Ramos (cell line): ENCODE data around the gene FTO.

ENCODE experiments used
- in situ Hi-C: fragments of 300-500 bp; cut with MboI; formaldehyde crosslinking; loops from one replicate; pipeline ENCODE4 v1.14.3; 2022; ENCODE audit warnings: low sequenced_read_pairs; ENCODE audit not compliant: unreplicated experiment

FTO gene

GRCh38 chr16:54160939-54161897 lies 457.3 kb downstream of the FTO start:
- in situ Hi-C loops, result no loop called here

- in situ Hi-C loops, result no loop called here
These were observed 459.4 kb downstream of the FTO start for GRCh38 chr16:54163197-54163843.

DNA sequence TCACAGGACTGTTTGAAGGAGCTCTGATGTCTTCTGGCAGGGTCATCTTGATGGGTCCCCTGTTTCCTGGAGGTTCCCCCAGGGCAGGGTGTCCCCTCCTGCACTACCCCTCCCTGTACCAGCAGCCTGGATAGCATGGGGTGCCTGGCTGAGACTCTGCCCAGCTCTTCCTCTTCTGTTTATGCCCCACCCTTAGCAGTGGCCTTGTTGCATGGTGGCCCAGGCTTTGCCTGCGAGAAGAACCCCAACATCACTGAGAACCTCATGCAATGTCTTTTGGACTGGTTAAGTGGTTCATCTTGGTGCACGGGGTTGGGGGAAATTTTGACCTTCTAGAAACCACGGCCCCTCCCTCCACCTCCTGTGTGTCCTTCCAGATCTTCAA lies 460.8 kb downstream of the FTO start:
- in situ Hi-C loops, result no loop called here

DNA sequence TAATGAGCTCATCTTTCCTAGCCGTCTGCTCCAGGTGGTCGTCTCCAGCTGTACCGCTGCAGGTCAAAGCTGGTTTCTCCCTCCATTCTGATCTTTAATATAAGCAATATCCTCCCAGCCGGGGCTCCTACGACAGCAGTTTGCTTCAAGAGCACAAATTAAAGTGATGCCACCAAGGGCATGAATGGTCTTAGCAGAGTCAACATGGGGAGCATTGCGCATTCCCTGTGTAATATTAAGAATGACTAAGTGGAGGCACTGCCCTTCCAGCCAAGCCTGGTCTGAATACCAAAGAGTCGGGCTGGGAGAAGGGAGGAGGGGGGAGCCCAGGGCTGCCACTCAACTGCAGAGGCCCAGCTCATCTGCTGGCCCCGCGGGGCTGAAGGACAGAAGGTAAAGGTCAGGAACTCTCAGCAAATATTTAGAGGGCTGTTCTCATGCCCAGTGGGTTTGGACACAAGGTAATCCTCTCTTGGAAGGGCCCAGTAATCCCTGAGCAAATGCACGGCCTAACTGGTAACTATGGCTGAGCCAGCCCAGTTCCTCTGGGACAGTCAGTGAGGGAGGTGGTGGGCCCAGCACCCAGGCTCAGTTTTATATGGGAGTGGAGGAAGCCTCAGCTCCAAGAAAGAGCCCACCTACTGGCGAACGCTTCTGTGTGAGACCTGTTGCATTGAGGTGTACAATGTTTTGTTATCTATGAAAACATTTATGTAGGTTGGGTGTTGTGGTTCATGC lies 461.4 kb downstream of the FTO start:
- in situ Hi-C loops, result no loop called here

DNA sequence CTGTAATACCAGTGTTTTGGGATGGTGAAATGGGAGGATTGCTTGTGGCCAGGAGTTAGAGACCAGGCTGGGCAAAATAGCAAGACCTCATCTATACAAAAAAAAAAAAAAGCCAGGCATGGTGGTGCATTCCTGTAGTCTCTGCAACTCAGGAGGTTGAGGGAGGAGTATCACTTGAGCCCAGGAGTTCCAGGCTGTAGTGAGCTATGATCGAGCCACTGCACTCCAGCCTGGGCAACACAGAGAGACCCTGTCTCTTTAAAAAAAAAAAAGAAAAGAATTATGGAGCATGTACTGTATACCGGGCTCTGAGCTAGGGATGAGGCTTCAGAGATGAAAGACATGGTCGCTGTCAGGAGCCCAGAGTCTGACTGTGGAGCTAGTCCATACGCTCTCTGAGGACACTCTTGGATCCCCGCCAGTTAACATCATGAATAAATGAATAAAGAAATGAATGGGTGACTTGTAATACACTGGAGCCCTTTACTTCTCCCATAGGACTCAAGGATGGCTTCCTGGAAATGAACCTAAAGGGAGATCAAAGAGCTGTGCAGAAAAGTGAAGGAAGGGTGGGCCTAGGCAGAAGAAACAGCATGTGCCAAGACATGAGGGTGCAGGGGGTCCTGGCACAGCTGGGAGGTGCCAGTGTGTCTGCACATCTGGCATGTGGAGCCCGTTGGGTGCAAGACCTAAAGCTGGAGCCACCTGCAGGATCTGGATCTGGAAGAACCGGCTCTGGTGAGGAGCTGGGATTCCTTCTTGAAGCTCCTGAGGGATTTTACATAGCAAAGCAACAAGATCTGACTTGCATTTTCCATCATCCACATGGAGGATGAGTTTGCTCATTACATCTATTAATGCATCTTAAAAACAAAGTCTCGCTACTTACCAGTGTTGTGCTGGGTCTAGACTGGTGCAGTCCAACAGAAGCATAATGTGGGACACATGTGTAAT lies 462.2 kb downstream of the FTO start:
- in situ Hi-C loops, result no loop called here

DNA sequence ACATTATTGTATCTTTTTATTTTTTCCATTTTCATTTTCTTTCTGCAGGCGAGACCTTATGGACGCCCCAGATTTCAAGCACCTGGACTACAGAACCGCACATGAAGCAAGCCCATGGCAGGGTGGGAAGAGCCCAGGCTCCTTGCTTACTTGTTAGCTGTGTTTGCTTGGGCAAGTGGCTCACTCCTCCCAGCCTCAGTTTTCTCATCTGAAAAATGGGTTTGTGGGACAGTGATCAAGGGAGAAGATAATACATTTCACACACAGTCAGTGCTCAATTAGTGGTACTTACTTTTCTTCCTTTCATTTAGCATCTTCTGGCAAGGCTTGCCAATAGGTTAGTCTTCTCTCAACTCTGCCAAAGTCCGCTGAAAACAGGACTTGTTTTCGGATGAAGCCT lies 465.2 kb downstream of the FTO start:
- in situ Hi-C loops, result no loop called here

GRCh38 chr16:54171626-54172537 lies 467.9 kb downstream of the FTO start:
- in situ Hi-C loops, result no loop called here

DNA sequence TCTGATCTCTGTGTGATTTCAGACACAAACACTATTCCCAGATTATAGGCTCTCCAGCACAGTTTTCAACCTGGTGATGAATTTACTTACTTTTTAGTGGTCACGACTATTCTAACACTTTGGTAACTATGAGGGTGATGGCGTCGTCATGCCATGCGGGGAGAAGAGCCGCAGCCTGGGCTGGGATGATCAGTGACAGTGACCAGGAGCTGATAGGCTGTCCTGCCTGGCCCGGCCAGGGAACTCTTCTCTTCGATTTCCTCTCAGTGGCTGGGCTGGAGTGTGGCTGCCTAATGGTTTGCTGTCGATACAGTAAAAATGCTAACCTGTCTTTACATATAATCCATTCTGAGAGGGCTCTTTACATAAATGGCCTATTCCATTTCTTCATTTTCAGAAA lies 469.5 kb downstream of the FTO start:
- in situ Hi-C loops, result no loop called here

DNA sequence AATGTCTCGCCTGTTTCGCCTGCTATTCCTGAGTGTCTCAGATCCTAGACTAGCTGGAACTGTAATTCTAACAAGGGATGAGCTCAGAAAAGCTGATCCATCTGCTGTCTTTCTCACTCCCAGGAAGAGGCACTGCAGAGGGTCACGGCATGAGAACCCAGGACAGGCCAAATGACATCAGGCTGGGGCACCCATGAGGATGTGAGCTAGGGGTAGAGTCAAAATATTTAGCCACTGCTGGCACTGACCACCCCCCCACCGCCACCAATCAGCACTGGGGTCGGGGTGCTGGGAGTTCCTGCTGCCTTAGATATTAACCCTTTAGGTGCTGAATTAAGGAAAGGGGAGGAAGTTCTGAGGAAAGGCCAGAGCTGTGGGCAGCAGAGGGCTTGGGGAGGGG lies 470.2 kb downstream of the FTO start:
- in situ Hi-C loops, result no loop called here

DNA sequence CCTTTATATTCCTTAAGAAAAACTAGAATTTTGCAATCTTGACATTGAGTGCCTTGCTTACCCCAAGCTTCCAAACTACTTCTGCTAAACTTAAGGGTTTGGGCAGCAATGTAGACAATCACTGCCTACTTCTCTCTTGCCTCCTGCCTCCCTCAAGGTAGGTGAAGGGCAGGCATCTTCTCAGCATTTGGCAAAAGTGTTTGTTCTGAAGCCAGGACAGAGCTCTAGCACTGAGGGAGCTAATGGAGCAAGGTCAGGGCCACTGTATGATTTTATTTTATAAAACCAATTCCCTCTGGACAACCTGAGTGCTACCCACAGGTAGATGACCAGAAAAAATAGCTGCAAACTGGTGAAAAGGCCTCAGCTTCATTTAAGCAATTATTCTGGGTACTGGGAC lies 470.8 kb downstream of the FTO start:
- in situ Hi-C loops, result no loop called here

GRCh38 chr16:54175169-54175551 lies 471.2 kb downstream of the FTO start:
- in situ Hi-C loops, result no loop called here

DNA sequence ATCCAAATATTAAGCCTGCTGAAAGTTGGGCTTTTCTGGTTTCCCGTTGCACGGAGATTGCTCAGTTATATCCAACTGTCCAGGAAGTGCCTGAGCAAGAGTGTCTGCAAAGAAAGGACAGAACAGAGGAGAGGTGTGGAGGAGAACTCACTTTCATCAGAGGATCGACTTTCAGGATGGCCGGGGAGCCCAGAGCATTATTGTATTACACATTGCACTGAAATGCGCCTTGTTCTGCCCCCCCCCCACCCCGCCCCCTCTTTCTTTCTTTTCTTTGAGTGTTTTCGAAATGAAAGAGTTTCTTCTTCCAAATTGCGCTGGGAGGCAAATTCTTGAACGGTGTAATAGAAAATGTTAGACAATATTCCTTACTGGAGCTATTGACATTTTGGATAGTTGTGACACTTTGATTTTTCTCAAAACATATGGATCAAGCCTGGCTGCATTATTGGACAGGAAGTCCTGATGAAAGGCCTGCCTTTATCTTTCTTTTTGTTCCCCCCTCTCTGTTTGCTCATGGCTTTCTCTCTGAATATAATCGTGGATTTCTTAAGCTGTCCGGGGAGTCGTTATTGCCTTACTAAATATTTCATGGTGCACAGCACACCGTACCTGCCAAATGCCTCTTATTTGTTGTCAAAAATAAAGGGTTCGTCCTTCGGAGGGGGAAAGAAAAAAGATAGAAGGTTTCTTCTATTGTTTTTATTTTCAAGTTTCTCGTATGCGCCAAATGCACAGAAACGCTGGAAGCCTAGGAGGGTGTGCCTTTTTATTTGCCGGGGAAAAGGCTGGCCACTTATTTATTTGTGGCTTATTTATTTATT lies 471.8 kb downstream of the FTO start:
- in situ Hi-C loops, result no loop called here

GRCh38 chr16:54176376-54176901 lies 472.5 kb downstream of the FTO start:
- in situ Hi-C loops, result no loop called here

DNA sequence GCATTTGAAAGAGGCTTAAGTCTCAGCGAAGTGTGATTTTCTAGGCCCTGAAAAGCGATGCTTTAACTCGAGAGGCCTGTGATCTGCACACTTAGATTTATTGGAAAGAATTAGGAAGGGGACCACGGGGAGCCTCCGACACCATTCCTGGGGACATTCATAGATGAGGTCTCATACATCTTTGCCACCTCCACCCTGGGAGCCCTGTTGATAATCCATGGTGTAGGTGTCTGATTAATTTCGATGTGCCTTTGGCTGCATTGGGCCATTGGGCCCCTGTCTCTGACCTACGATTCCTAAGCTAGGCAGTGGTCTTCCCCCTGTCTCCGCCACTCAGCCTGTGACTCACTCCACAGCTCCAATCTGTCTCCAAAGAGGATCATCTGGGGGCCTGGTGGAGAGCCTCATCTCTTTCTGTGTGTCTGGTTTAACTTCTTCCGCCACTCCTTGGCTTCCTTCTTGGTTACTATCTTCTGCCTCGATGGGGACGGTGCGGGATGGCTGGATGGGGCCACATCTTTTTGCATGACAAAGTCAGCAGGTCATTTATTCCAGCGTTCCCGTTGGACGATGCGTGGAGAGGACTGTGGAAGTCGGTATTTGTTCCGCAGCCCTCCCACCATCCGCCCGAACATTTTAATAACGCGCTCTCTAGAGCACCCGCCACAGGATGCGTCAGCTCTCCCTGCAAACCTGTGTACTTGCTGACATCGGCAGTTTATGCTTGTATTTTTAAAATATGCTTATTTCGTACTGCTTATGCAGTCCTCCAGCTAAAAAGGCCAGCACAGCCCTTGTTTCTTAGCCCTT lies 473.3 kb downstream of the FTO start:
- in situ Hi-C loops, result no loop called here

DNA sequence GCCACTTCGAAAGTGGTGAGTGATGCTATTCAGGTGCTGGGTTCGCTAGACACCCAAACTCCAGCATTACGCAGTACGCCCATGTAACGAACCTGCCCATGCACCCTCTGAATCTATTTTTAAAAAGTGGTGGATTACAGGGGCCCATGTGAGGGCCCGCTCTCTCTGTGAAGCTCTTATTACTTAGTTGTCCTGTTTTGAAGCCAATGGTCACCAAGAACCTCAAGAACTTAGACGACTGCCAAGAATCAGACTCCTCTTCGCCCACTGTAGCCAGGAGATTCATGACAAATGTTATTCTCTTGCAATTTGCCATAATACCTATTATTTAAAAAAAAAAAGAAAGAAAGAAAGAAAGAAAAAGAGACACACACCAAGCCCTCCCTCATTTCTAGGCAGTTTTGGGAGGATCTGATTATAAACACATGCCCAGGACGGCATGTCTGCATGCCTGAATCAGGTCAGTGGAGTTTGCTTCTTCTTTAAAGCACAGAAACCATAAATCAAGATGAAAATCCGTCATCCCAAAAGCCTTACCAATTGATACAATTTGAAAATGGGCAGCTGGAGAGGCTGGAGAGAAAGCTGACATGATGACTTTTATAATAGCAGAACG lies 474.0 kb downstream of the FTO start:
- in situ Hi-C loops, result no loop called here

DNA sequence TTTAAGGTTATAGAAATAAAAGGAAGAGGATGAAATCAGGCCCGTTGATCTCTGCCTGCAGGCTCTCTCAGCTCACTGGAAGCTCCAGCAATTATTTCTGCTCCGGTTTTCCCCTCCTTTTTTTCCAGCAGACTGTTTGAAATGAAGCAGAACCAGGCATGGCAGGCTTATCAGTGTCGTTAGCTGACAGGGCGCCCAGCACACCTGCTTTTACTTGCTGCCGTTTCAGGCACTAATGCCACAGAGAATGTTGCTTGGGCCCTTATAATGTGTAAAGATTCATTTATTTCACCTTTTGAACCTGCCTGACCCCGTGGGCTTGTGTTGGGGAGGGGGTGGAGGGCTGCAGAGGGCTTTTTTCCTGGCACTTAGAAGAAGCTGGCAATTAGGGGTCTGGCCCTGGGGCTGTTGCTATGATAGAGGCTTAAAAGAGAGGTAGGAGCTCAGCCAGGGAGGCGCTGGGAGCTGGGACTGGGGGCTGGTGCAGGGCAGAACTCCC lies 474.6 kb downstream of the FTO start:
- in situ Hi-C loops, result no loop called here
